GM21360 (cell line): Measurements from ENCODE around the gene SDK1.

Source experiments
- ATAC-seq: cut with Tn5 transposase; IDR thresholded peaks from one replicate; pipeline ENCODE4 v1.9.1; 2021; ENCODE audit warnings: mild to moderate bottlenecking, moderate library complexity; ENCODE audit not compliant: unreplicated experiment

The SDK1 gene

GRCh38 chr7:4026941-4027486 is 726.0 kb downstream of the SDK1 start:
- no peak for ATAC-seq

DNA sequence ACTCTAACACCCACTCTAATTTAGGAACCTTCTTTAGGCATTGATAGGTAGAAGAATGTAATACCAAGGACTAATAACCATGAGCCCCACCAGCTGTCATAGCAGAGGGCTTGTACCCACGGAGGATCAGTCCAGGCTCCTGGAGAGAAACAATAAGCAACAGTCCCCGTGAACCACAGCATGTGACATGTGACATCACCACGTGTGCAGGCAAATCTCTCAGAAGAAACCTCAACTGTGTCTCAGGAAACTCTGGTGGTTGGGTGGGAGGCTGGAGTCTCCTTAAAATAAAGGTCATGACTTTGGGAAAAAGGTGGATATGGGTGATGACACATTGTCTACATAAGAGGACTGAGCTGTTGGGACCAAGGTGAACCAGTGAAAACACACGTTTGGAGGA is 727.2 kb downstream of the SDK1 start:
- ATAC-seq = no peak

GRCh38 chr7:4029941-4030340 is 728.9 kb downstream of the SDK1 start:
- no peak for ATAC-seq

GRCh38 chr7:4030346-4030950 is 729.4 kb downstream of the SDK1 start:
- ATAC-seq = no peak

DNA sequence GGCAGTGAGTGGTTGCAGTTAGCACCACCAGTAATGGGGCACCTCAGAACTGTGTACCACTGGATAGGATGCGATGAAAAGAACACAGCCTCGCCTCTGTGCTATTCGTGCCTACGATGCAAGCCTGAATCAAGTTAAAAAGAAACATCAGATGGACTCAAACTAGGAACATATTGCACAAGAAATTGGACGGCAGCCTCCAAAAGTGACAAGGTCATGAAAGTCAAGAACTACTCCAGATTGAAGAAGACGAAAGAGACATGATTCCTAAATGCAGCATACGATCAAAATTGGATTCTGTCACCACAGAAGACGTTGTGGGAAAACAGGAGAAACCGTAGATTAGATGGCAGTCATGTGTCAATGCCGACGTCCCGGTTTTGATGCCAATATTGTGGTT is 732.9 kb downstream of the SDK1 start:
- ATAC-seq = no peak

DNA sequence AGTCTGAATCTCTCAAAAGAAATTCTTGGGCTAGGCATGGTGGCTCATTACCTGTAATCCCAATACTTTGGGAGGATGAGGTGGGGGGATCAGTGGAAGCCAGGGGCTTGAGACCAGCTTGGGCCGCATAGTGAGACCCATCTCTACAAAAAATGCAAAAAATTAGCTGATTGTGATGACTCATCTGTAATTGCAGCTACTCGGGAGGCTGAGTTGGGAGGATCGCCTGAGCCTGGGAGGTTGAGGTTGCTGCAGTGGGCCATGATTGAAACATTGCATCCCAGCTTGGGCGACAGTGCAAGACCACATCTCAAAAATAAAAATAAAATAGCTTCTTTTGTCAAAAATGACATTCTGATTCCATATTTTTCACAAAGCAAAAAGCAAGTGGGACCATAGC is 736.3 kb downstream of the SDK1 start:
- no peak for ATAC-seq

DNA sequence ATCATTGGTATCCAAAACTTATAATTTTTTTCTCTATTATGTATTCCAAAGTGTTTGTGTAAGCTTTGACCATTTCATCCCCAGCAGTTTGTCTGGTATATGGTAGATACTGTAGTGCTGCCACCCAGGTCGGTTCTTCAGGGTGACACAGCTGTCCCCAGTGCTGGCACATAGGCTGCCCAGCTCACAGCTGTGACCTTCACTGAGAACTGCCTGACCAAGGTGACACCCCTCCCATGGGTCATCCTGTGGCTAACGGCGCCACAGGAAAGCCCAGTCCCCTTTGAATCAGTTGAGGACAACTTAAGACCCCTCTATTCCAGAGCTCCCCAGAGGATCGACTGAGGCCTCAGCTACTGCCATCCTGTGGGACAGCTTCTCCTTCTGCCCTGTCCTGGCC is 736.8 kb downstream of the SDK1 start:
- no peak for ATAC-seq

GRCh38 chr7:4040109-4040928 is 739.3 kb downstream of the SDK1 start:
- ATAC-seq = no peak

DNA sequence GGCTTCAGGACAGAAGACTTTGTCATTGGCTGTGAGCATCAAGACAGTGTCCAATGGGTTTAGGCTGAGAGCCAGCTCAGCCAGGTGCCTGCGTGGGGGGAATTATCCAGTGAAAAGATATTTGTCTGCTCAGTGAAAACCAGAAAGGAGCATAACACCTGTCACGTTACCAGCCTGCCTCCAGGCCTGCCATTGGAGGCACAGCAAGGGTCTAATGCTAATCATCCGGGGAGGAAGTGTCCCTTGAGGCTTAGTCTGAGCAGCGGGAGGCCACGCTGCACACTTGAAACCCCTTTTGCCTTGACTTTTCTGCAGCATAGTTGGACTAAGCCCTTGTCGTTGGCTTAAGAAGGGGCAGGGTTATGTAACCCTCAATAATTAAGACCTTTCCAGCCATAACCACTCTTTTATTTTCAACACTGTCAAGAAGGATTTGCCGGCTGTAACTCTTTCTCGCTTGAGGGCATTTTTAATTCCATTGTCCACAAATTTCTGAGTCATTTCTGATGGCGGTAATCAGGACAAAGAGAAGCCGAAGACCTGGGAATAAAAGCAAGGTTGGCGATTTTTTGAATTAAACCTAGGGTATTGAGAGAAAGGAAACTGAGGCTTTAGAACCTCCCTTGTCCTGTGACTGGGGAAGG is 741.5 kb downstream of the SDK1 start:
- ATAC-seq = no peak

- ATAC-seq = no peak
These were observed 742.9 kb downstream of the SDK1 start for GRCh38 chr7:4043988-4044387.

GRCh38 chr7:4045450-4045849 is 744.4 kb downstream of the SDK1 start:
- ATAC-seq = no peak

DNA sequence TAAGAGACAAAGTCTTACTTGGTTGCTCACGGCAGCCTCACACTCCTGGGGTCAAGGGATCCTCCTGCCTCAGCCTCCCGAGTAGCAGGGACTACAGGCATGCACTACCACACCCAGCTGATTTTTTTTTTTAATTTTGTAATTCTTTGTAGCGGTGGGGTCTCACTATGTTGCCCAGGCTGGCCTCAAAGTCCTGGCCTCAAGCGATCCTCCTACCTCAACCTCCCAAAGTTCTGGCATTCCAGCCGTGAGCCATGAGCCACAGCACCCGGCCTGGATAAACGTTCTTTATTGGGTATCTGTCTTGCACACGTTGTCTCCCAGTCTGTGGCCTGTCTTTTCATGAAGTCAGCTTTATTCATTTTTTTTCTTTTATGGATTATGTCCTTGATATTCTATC is 744.9 kb downstream of the SDK1 start:
- no peak for ATAC-seq

GRCh38 chr7:4048336-4048735 is 747.3 kb downstream of the SDK1 start:
- ATAC-seq = no peak

DNA sequence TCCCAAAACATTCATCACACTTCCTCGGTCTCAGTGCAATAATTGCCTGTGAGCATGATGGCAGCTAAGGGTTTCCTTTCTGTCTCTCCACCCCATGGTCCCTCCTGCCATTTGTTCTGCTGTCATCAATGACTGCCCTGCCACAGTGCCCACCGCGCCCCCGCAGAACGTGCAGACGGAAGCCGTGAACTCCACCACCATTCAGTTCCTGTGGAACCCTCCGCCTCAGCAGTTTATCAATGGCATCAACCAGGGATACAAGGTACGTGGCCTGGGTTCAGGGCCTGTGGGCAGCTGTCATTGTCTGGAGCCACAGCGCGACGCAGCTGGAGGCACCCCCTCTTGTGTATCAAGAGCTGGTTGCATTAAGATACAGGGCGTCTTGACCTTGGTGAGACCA is 748.1 kb downstream of the SDK1 start:
- no peak for ATAC-seq

- no peak for ATAC-seq
These were observed 749.1 kb downstream of the SDK1 start for GRCh38 chr7:4050126-4050660.

- ATAC-seq = no peak
These were observed 750.6 kb downstream of the SDK1 start for GRCh38 chr7:4051696-4052095.

GRCh38 chr7:4052130-4052529 is 751.1 kb downstream of the SDK1 start:
- no peak for ATAC-seq

DNA sequence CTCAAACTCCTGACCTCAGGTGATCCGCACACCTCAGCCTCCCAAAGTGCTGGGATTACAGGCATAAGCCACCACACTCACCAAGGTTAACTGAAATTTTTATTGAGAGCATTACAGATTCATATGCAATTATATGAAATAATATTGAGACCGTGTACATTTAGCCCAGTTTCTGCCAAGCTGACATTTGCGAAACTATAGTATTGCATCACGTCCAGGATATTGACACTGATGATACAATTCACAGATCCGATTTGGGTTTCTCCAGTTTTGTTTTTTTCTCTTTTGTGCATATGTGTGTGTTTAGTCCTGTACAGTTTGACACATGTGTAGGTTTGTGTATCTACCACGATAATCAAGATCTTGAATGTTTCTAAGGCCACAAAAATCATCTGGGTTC is 753.1 kb downstream of the SDK1 start:
- no peak for ATAC-seq

- ATAC-seq = no peak
These were observed 755.7 kb downstream of the SDK1 start for GRCh38 chr7:4056552-4057288.

- no peak for ATAC-seq
These were observed 756.2 kb downstream of the SDK1 start for GRCh38 chr7:4057289-4057616.

- no peak for ATAC-seq
These were observed 757.1 kb downstream of the SDK1 start for GRCh38 chr7:4058158-4058557.
